Keratinocyte (primary cell): Measurements from ENCODE around the gene NCAPG. TPM values are rescaled to one million over a fixed set of nuclear protein-coding genes. Genes with fewer than 3 reads are reported as not detected.

Source experiments
- DNase-seq: peaks from one replicate; pipeline ENCODE4 v3.0.0-alpha.2; 2011; ENCODE audit warnings: low read depth, missing footprints, low spot score
- FAIRE-seq: peaks from 2 replicates; lab custom pipeline; 2011; peaks lifted over from hg19 to GRCh38; lab: Jason Lieb, UNC
- H2AFZ ChIP-seq: 2 replicates; pipeline ENCODE4 v1.6.0; 2012; ENCODE audit warnings: low read length, control low read depth, inconsistent platforms; ENCODE audit not compliant: control insufficient read depth
- H3K27ac ChIP-seq: 2 replicates; pipeline ENCODE4 v1.5.1; 2011; ENCODE audit warnings: low read length; ENCODE audit not compliant: control insufficient read depth, insufficient read depth
- H3K27me3 ChIP-seq: 3 replicates; pipeline ENCODE4 v1.6.0; 2011; ENCODE audit warnings: low read length; ENCODE audit not compliant: control insufficient read depth, insufficient read depth; ENCODE audit errors: extremely low read depth
- H3K36me3 ChIP-seq, 2 experiments: 2 replicates in 1 of 2; 3 replicates in 1 of 2; pipeline ENCODE4 v1.5.1; 2011; ENCODE audit warnings: low read length in 2 of 2, mild to moderate bottlenecking in 1 of 2; ENCODE audit not compliant: control insufficient read depth in 2 of 2, insufficient read depth in 2 of 2; ENCODE audit errors: extremely low read depth in 1 of 2
- H3K4me1 ChIP-seq: 3 replicates; pipeline ENCODE4 v1.5.1; 2011; ENCODE audit warnings: low read length; ENCODE audit not compliant: control insufficient read depth, insufficient read depth; ENCODE audit errors: extremely low read depth
- H3K4me2 ChIP-seq: 3 replicates; pipeline ENCODE4 v1.6.0; 2011; ENCODE audit warnings: low read depth, low read length; ENCODE audit not compliant: control insufficient read depth, insufficient read depth; ENCODE audit errors: extremely low read depth
- H3K4me3 ChIP-seq, 3 experiments: fragments of 200-600 bp in 1 of 3; sonication (generic) in 1 of 3; 2 replicates in 2 of 3; 3 replicates in 1 of 3; pipeline ENCODE4 v1.5.1; 2011 to 2016; ENCODE audit warnings: low read length in 3 of 3, mild to moderate bottlenecking in 3 of 3, control low read depth in 2 of 3, inconsistent platforms in 1 of 3, low read depth in 1 of 3, mixed read lengths in 1 of 3, mixed run types in 1 of 3, moderate library complexity in 1 of 3; ENCODE audit not compliant: control insufficient read depth in 2 of 3, insufficient read depth in 2 of 3; ENCODE audit errors: extremely low read depth in 1 of 3
- H3K79me2 ChIP-seq: 2 replicates; pipeline ENCODE4 v1.6.0; 2012; ENCODE audit warnings: low read length; ENCODE audit not compliant: control insufficient read depth, insufficient read depth
- H3K9ac ChIP-seq: 3 replicates; pipeline ENCODE4 v1.6.0; 2011; ENCODE audit warnings: low read length; ENCODE audit not compliant: control insufficient read depth, insufficient read depth; ENCODE audit errors: extremely low read depth
- H3K9me1 ChIP-seq: 3 replicates; pipeline ENCODE4 v1.6.0; 2011; ENCODE audit warnings: low read length; ENCODE audit not compliant: control insufficient read depth, insufficient read depth; ENCODE audit errors: extremely low read depth
- H3K9me3 ChIP-seq: 2 replicates; pipeline ENCODE4 v1.5.1; 2012; ENCODE audit warnings: low read depth, low read length; ENCODE audit not compliant: control insufficient read depth
- H4K20me1 ChIP-seq: 3 replicates; pipeline ENCODE4 v1.6.0; 2011; ENCODE audit warnings: low read length; ENCODE audit not compliant: control insufficient read depth, insufficient read depth; ENCODE audit errors: extremely low read depth
- EZH2 ChIP-seq: IDR thresholded peaks from one replicate; pipeline ENCODE4 v1.6.1; 2012; ENCODE audit warnings: inconsistent platforms, mild to moderate bottlenecking, low read length, moderate library complexity
- dilution Hi-C: fragments of 300-500 bp; cut with MboI; formaldehyde crosslinking; loops from one replicate; pipeline ENCODE4 v1.7.0; 2020; ENCODE audit warnings: low sequenced_read_pairs; ENCODE audit not compliant: extremely low pct_ligation_motif_present
- polyA plus RNA-seq, 5 experiments: library from polyadenylated mRNA; depleted of rRNA in 3 of 5; stranded (reverse) in 3 of 5; stranded (forward) in 1 of 5; unstranded in 1 of 5; fragments of >200 nt; gene quantifications; 1 replicate in 1 of 5; 2 replicates in 3 of 5; 3 replicates in 1 of 5; pipeline versions ENCODE4 v1.2.1 to v1.2.3, GENCODE V29; 2011 to 2012; ENCODE audit warnings: missing spikeins in 2 of 5, low read depth in 1 of 5, low replicate concordance in 1 of 5
- TF ChIP-seq, protein P1 (sequence below), 3 experiments: IDR thresholded peaks in 1 of 3; conservative IDR thresholded peaks in 1 of 3; optimal IDR thresholded peaks in 1 of 3; 2 replicates in 2 of 3; 3 replicates in 1 of 3; pipeline versions ENCODE3 to v1.5.1; 2011; ENCODE audit warnings: low read length in 3 of 3, mild to moderate bottlenecking in 3 of 3, moderate library complexity in 2 of 3, control low read depth in 1 of 3, inconsistent platforms in 1 of 3; ENCODE audit not compliant: insufficient read depth in 2 of 3; ENCODE audit errors: extremely low read depth in 1 of 3

The NCAPG gene
- polyA plus RNA-seq, 1 donor (not counting 4 experiments of a cell fraction or from before 2014, with no cell fraction given), result 18.0 TPM

DNA sequence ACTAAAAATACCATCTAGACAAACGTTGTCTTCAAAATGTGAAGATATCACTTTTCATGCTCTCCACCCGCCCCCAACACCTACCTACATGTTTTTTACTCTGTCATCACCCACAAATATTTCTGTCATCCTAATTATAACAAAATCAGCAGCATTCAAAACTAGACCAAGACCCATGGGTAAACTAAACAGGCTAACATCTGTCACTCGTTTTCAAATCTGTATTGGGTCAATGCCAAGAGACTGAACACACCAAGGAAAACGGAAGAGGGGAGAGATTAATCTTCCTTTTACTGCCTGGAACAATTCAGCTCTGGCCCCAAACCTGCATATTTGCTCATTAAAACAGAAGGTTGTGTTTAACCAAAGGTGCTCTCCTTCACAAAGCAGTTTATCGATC, 46.8 kb upstream of the NCAPG start:
- no peaks in the 10 kb centered on the region for H3K4me1 ChIP-seq
- H3K79me2 ChIP-seq, result no peaks in the 10 kb centered on the region
- no peaks in the 10 kb centered on the region for H3K9me1 ChIP-seq
- no peak overlapping the region for H3K4me2 ChIP-seq
- H2AFZ ChIP-seq, result no peak overlapping the region
- DNase-seq, result no peak
- H3K27ac ChIP-seq, result no peak overlapping the region
- no peak overlapping the region for H3K9ac ChIP-seq
- H3K27me3 ChIP-seq, result no peaks in the 10 kb centered on the region
- no peaks in the 10 kb centered on the region for H4K20me1 ChIP-seq
- H3K9me3 ChIP-seq, result no peaks in the 10 kb centered on the region
- no peaks in the 10 kb centered on the region for H3K36me3 ChIP-seq
- H3K4me3 ChIP-seq, result no peak overlapping the region
- dilution Hi-C loops, result no loop called here
- no peak for FAIRE-seq
- TF ChIP-seq, protein P1, sequence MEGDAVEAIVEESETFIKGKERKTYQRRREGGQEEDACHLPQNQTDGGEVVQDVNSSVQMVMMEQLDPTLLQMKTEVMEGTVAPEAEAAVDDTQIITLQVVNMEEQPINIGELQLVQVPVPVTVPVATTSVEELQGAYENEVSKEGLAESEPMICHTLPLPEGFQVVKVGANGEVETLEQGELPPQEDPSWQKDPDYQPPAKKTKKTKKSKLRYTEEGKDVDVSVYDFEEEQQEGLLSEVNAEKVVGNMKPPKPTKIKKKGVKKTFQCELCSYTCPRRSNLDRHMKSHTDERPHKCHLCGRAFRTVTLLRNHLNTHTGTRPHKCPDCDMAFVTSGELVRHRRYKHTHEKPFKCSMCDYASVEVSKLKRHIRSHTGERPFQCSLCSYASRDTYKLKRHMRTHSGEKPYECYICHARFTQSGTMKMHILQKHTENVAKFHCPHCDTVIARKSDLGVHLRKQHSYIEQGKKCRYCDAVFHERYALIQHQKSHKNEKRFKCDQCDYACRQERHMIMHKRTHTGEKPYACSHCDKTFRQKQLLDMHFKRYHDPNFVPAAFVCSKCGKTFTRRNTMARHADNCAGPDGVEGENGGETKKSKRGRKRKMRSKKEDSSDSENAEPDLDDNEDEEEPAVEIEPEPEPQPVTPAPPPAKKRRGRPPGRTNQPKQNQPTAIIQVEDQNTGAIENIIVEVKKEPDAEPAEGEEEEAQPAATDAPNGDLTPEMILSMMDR (optimal IDR thresholded peaks at IDR 0.05 in 1 of 3, IDR thresholded peaks at IDR 0.05 in 1 of 3, conservative IDR thresholded peaks at IDR 0.05 in 1 of 3; ENCODE audit: extremely low read depth in 1 of 3, insufficient read depth in 2 of 3, low read length in 3 of 3), result no peak
- TF ChIP-seq EZH2, result no peak

DNA sequence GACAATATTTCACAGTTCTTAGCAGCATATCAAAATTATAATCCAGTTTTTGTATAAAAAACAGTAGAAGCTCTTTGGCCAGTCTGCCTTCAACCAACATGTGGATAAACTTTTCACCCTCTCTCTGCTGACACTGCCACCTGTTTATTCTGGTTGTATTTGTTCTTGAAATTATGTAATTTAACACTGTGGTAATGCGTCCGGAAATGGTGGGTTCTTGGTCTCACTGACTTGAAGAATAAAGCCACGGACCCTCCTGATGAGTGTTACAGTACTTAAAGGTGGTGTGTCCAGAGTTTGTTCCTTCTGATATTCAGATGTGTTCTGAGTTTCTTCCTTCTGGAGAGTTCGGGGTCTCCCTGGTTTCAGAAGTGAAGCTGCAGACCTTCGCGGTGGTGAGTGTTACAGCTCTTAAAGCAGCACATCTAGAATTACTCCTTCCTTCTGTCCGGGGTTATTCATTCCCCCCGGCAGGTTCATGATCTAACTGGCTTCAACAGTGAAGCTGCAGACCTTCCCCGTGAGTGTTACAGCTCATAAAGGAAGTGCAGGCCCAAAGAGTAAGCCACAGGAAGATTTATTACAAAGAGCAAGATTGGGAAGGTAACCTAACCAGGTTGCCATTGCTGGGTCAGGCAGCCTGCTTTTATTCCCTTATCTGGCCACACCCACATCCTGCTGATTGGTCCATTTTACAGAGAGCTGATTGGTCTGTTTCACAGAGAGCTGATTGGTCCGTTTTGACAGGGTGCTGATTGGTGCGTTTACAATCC, 45.1 kb upstream of the NCAPG start:
- Histone ChIP-seq H3K4me3 (no peak overlapping the region), H3K9ac (no peak overlapping the region), H3K4me2 (no peak overlapping the region), H3K27ac (no peak overlapping the region), H3K4me1 (peaks cover 4% of the 10 kb centered on the region), H3K27me3 (no peaks in the 10 kb centered on the region), H3K79me2 (no peaks in the 10 kb centered on the region), H2AFZ (no peak overlapping the region), H4K20me1 (no peaks in the 10 kb centered on the region), H3K9me3 (no peaks in the 10 kb centered on the region), H3K36me3 (no peaks in the 10 kb centered on the region), H3K9me1 (no peaks in the 10 kb centered on the region)
- dilution Hi-C loops, result no loop called here
- DNase-seq (no peak), FAIRE-seq (no peak)
- no peak for TF ChIP-seq EZH2
- TF ChIP-seq, protein P1 (optimal IDR thresholded peaks at IDR 0.05 in 1 of 3, IDR thresholded peaks at IDR 0.05 in 1 of 3, conservative IDR thresholded peaks at IDR 0.05 in 1 of 3; ENCODE audit: extremely low read depth in 1 of 3, insufficient read depth in 2 of 3, low read length in 3 of 3), result no peak
